Endothelial cell of umbilical vein (primary cell): ENCODE data around the gene LSM7. TPM values are rescaled to one million over a fixed set of nuclear protein-coding genes. Genes with fewer than 3 reads are reported as not detected.

Experiments used
- BruUV-seq: library from RNA; stranded (reverse); fragments of 400-500 nt; replicated peaks from 2 replicates; lab custom pipeline; 2021; lab: Mats Ljungman, UMichigan
- CTCF ChIA-PET: fragments of 300-600, 350-600 bp; sonication (Branson Sonifier 250); formaldehyde crosslinking; loops from one replicate; lab custom pipeline; 2021; ENCODE audit warnings: antibody characterized with exemption, inconsistent platforms; lab: Charles Lee
- POLR2A ChIA-PET: fragments of 300-600, 350-600 bp; sonication (Branson Sonifier 250); formaldehyde crosslinking; loops from one replicate; lab custom pipeline; 2021; ENCODE audit warnings: antibody characterized with exemption, inconsistent platforms; lab: Charles Lee
- DNase-seq: peaks from one replicate; pipeline ENCODE4 v3.0.0-alpha.2; 2011; ENCODE audit warnings: low read depth, low spot score
- FAIRE-seq: peaks from 2 replicates; lab custom pipeline; 2011; peaks lifted over from hg19 to GRCh38; lab: Jason Lieb, UNC
- H2AFZ ChIP-seq: 2 replicates; pipeline ENCODE4 v1.6.0; 2012; ENCODE audit warnings: low read depth, low read length, control low read depth, inconsistent platforms
- H3K27ac ChIP-seq: 2 replicates; pipeline ENCODE4 v1.5.1; 2011; ENCODE audit warnings: low read depth, mild to moderate bottlenecking, control low read depth, low read length, moderate library complexity; ENCODE audit not compliant: insufficient read depth
- H3K27me3 ChIP-seq, 2 experiments: 2 replicates each; pipeline versions ENCODE4 v1.6.0 to v1.6.1; 2011; ENCODE audit warnings: low read length in 2 of 2, mixed read lengths in 1 of 2; ENCODE audit not compliant: control insufficient read depth in 2 of 2, insufficient read depth in 2 of 2
- H3K36me3 ChIP-seq, 2 experiments: 2 replicates in 1 of 2; 3 replicates in 1 of 2; pipeline ENCODE4 v1.5.1; 2011; ENCODE audit warnings: low read length in 2 of 2, mild to moderate bottlenecking in 1 of 2, moderate library complexity in 1 of 2; ENCODE audit not compliant: control insufficient read depth in 2 of 2, insufficient read depth in 2 of 2; ENCODE audit errors: extremely low read depth in 1 of 2
- H3K4me1 ChIP-seq: 3 replicates; pipeline ENCODE4 v1.5.1; 2011; ENCODE audit warnings: mild to moderate bottlenecking, low read length; ENCODE audit not compliant: control insufficient read depth, insufficient read depth; ENCODE audit errors: extremely low read depth
- H3K4me2 ChIP-seq: 2 replicates; pipeline ENCODE4 v1.6.1; 2011; ENCODE audit warnings: low read length, control low read depth, mixed read lengths; ENCODE audit not compliant: insufficient read depth
- H3K4me3 ChIP-seq, 3 experiments: fragments of 200-600 bp in 1 of 3; sonication (generic), shearing (Covaris generic) in 1 of 3; replicated peaks in 1 of 3; 2 replicates each; pipeline ENCODE4 v1.5.1; 2011 to 2016; ENCODE audit warnings: control low read depth in 3 of 3, low read length in 3 of 3, mild to moderate bottlenecking in 2 of 3, inconsistent platforms in 1 of 3, low read depth in 1 of 3, moderate library complexity in 1 of 3; ENCODE audit not compliant: insufficient read depth in 1 of 3
- H3K79me2 ChIP-seq: 2 replicates; pipeline ENCODE4 v1.6.0; 2012; ENCODE audit warnings: low read length, inconsistent platforms; ENCODE audit not compliant: control insufficient read depth, insufficient read depth
- H3K9ac ChIP-seq: replicated peaks from 2 replicates; pipeline ENCODE3; 2011; ENCODE audit warnings: low read length, control low read depth; ENCODE audit not compliant: insufficient read depth; ENCODE audit errors: extremely low read depth
- H3K9me1 ChIP-seq: replicated peaks from 3 replicates; pipeline ENCODE4 v1.6.0; 2011; ENCODE audit warnings: mild to moderate bottlenecking, low read length; ENCODE audit not compliant: control insufficient read depth, insufficient read depth; ENCODE audit errors: extremely low read depth
- H3K9me3 ChIP-seq: replicated peaks from 2 replicates; pipeline ENCODE4 v1.5.1; 2012; ENCODE audit warnings: low read length, inconsistent platforms; ENCODE audit not compliant: control insufficient read depth, insufficient read depth
- H4K20me1 ChIP-seq: replicated peaks from 2 replicates; pipeline ENCODE3; 2011; ENCODE audit warnings: mild to moderate bottlenecking, low read length; ENCODE audit not compliant: control insufficient read depth, insufficient read depth; ENCODE audit errors: extremely low read depth
- EZH2 ChIP-seq: IDR thresholded peaks from 2 replicates; pipeline ENCODE4 v1.6.1; 2012; ENCODE audit warnings: borderline replicate concordance, low read depth, mild to moderate bottlenecking, moderate library complexity, low read length, inconsistent platforms; ENCODE audit not compliant: severe bottlenecking
- FOS ChIP-seq: IDR thresholded peaks from 2 replicates; pipeline ENCODE4 v1.6.1; 2011; ENCODE audit warnings: mild to moderate bottlenecking, low read length, moderate library complexity, borderline replicate concordance; ENCODE audit not compliant: insufficient read depth
- GATA2 ChIP-seq: IDR thresholded peaks from 2 replicates; pipeline ENCODE4 v1.7.0; 2011; ENCODE audit warnings: low read depth, mild to moderate bottlenecking, moderate library complexity, mixed read lengths, low read length; ENCODE audit not compliant: insufficient read length, insufficient read depth
- JUN ChIP-seq: IDR thresholded peaks from 2 replicates; pipeline ENCODE4 v1.6.1; 2011; ENCODE audit warnings: borderline replicate concordance, low read depth; ENCODE audit not compliant: insufficient read length, insufficient read depth
- MYC ChIP-seq: IDR thresholded peaks from one replicate; pipeline ENCODE4 v1.6.1; 2011; ENCODE audit warnings: mild to moderate bottlenecking, low read depth, low read length
- POLR2A ChIP-seq: IDR thresholded peaks from 2 replicates; pipeline ENCODE4 v1.6.1; 2012; ENCODE audit warnings: low read depth, mild to moderate bottlenecking, control low read depth, low read length
- POLR2AphosphoS5 ChIP-seq: IDR thresholded peaks from 2 replicates; pipeline ENCODE4 v1.6.1; 2012; ENCODE audit warnings: low read depth, mild to moderate bottlenecking, control low read depth, low read length, moderate library complexity; ENCODE audit not compliant: insufficient read depth
- dilution Hi-C: fragments of 300-500 bp; cut with MboI; formaldehyde crosslinking; loops from one replicate; pipeline ENCODE4 v1.15.0; 2019; ENCODE audit warnings: low sequenced_read_pairs; ENCODE audit not compliant: extremely low pct_ligation_motif_present
- intact Hi-C: fragments of 100-400 bp; cut with micrococcal nuclease; formaldehyde crosslinking; loops from one replicate; pipeline ENCODE4 v1.10.0; 2022
- polyA plus RNA-seq, 4 experiments: library from polyadenylated mRNA; depleted of rRNA in 3 of 4; stranded (reverse) in 3 of 4; unstranded in 1 of 4; fragments of >200 nt; gene quantifications; 2 replicates each; pipeline versions ENCODE4 v1.2.1 to v1.2.3, GENCODE V29; 2011 to 2012; ENCODE audit warnings: missing spikeins in 1 of 4
- total RNA-seq: library from RNA; stranded (reverse); gene quantifications from 2 replicates; pipeline ENCODE4 v1.2.3, GENCODE V29; 2021
- TF ChIP-seq, protein P1 (sequence below), 2 donors: IDR thresholded peaks; 1 replicate in 1 of 2; 2 replicates in 1 of 2; pipeline ENCODE4 v1.5.1; 2011; ENCODE audit warnings: low read length in 2 of 2, mild to moderate bottlenecking in 2 of 2, moderate library complexity in 2 of 2, control low read depth in 1 of 2, inconsistent platforms in 1 of 2, low read depth in 1 of 2; ENCODE audit not compliant: insufficient read depth in 1 of 2; ENCODE audit errors: extremely low read depth in 1 of 2
- TF ChIP-seq, protein P2 (sequence below): IDR thresholded peaks from 2 replicates; pipeline ENCODE4 v1.6.1; 2011; ENCODE audit not compliant: insufficient read depth, insufficient read length

The LSM7 gene
- total and polyA plus RNA-seq, 2 donors (not counting 3 experiments of a cell fraction or from before 2014, with no cell fraction given), result 124 to 673 TPM

- H3K36me3 ChIP-seq, result no peaks in the 10 kb centered on the region
- peaks cover 5 to 11% of the 10 kb centered on the region in 2 experiments for H3K27me3 ChIP-seq
- H3K9me1 ChIP-seq, result no peaks in the 10 kb centered on the region
- ChIA-PET POLR2A (no interaction called here), CTCF (no interaction called here)
- no peak overlapping the region for H3K4me3 ChIP-seq
- TF ChIP-seq POLR2A (no peak), MYC (no peak), EZH2 (no peak), JUN (no peak), FOS (no peak), GATA2 (no peak), POLR2AphosphoS5 (no peak)
- TF ChIP-seq, protein P1, sequence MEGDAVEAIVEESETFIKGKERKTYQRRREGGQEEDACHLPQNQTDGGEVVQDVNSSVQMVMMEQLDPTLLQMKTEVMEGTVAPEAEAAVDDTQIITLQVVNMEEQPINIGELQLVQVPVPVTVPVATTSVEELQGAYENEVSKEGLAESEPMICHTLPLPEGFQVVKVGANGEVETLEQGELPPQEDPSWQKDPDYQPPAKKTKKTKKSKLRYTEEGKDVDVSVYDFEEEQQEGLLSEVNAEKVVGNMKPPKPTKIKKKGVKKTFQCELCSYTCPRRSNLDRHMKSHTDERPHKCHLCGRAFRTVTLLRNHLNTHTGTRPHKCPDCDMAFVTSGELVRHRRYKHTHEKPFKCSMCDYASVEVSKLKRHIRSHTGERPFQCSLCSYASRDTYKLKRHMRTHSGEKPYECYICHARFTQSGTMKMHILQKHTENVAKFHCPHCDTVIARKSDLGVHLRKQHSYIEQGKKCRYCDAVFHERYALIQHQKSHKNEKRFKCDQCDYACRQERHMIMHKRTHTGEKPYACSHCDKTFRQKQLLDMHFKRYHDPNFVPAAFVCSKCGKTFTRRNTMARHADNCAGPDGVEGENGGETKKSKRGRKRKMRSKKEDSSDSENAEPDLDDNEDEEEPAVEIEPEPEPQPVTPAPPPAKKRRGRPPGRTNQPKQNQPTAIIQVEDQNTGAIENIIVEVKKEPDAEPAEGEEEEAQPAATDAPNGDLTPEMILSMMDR (IDR thresholded peaks at IDR 0.05; ENCODE audit: extremely low read depth in 1 of 2, insufficient read depth in 1 of 2, low read depth in 1 of 2, low read length in 2 of 2), result no peak
- TF ChIP-seq, protein P2, sequence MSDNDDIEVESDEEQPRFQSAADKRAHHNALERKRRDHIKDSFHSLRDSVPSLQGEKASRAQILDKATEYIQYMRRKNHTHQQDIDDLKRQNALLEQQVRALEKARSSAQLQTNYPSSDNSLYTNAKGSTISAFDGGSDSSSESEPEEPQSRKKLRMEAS, result no peak
- H3K9ac ChIP-seq, result no peak overlapping the region
- no peaks in the 10 kb centered on the region for H3K79me2 ChIP-seq
- intact Hi-C loops (no loop called here), dilution Hi-C loops (no loop called here)
- no peaks in the 10 kb centered on the region for H3K4me1 ChIP-seq
- BruUV-seq, result no TSS peak
- no peak for FAIRE-seq
- DNase-seq, result no peak
- no peak overlapping the region for H3K4me2 ChIP-seq
- H3K27ac ChIP-seq, result no peak overlapping the region
- H4K20me1 ChIP-seq, result no peaks in the 10 kb centered on the region
- no peak overlapping the region for H2AFZ ChIP-seq
- no peaks in the 10 kb centered on the region for H3K9me3 ChIP-seq
These were observed 33.9 kb upstream of the LSM7 start for GRCh38 chr19:2362046-2362969.
